Measurements from ENCODE around the gene SUSD3. TPM values are rescaled to one million over a fixed set of nuclear protein-coding genes. Genes with fewer than 3 reads are reported as not detected.

The SUSD3 gene
- total RNA-seq, 1 donor from 2014 or later: not detected

DNA sequence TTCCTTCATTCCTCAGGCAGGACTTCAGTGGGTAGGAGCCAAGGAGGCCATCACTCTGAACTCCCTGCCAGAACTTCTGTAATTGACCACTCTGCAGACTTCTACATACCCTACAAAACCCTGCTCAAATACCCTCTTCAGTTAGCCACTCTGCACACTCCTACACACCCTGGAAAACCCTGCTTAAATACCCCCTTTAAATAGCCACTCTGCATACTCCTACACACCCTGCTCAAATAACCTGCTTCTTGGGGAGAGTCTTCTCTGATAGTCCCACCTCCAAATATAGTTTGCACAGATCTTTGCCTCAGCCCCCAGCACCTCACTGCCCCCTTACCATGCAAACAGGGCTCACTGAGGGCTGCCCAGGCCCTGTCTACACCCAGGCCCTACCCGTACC, 18.9 kb downstream of the SUSD3 start:
- Mint-ChIP-seq H3K9me3 (ENCODE audit: low read depth) (no peaks in the 10 kb centered on the region), H3K4me1 (ENCODE audit: low read depth) (peaks cover 3% of the 10 kb centered on the region), H3K27ac (ENCODE audit: unreplicated experiment) (no peak overlapping the region), H3K27me3 (ENCODE audit: low read depth) (no peaks in the 10 kb centered on the region), H3K4me3 (ENCODE audit: unreplicated experiment) (no peak overlapping the region), H3K36me3 (ENCODE audit: low read depth) (no peaks in the 10 kb centered on the region)
- DNase-seq (ENCODE audit: low spot score): no peak
- no peak for TF ChIP-seq CTCF (IDR thresholded peaks at IDR 0.05)

DNA sequence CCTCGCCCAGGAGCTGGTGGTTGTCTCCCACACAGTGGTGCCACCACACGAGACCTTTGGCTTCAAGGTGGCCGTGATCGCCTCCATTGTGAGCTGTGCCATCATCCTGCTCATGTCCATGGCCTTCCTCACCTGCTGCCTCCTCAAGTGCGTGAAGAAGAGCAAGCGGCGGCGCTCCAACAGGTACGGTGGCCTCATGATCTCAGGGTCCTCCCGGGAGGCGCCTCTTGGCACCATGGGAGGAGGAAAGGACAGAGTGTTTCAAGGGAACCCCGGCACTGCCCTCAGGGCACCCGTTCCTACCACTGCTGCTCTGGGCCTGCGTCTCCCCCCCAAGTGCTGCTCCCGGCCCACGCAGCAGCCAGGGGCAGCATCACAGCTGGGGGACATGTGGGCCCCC, 19.3 kb downstream of the SUSD3 start:
- H3K27ac Mint-ChIP-seq (ENCODE audit: unreplicated experiment): no peak overlapping the region

GRCh38 chr9:93079371-93079770, 20.9 kb downstream of the SUSD3 start:
- TF ChIP-seq CTCF (IDR thresholded peaks at IDR 0.05): no peak
- Mint-ChIP-seq H3K27ac (ENCODE audit: unreplicated experiment) (no peak overlapping the region), H3K27me3 (ENCODE audit: low read depth) (no peaks in the 10 kb centered on the region), H3K9me3 (ENCODE audit: low read depth) (no peaks in the 10 kb centered on the region), H3K36me3 (ENCODE audit: low read depth) (no peaks in the 10 kb centered on the region), H3K4me3 (ENCODE audit: unreplicated experiment) (no peak overlapping the region), H3K4me1 (ENCODE audit: low read depth) (no peaks in the 10 kb centered on the region)
- peak; percentile 86 for DNase-seq (ENCODE audit: low spot score)

More for the DNA sequence above, 19.3 kb downstream of the SUSD3 start:
- Mint-ChIP-seq H3K36me3 (ENCODE audit: low read depth) (no peaks in the 10 kb centered on the region), H3K9me3 (ENCODE audit: low read depth) (no peaks in the 10 kb centered on the region), H3K4me1 (ENCODE audit: low read depth) (no peaks in the 10 kb centered on the region), H3K27me3 (ENCODE audit: low read depth) (no peaks in the 10 kb centered on the region), H3K4me3 (ENCODE audit: unreplicated experiment) (no peak overlapping the region)
- no peak for TF ChIP-seq CTCF (IDR thresholded peaks at IDR 0.05)
- DNase-seq (ENCODE audit: low spot score): peak; percentile 59

GRCh38 chr9:93080406-93080805, 21.9 kb downstream of the SUSD3 start:
- H3K9me3 Mint-ChIP-seq (ENCODE audit: low read depth): no peaks in the 10 kb centered on the region
- H3K4me3 Mint-ChIP-seq (ENCODE audit: unreplicated experiment): no peak overlapping the region
- H3K27me3 Mint-ChIP-seq (ENCODE audit: low read depth): no peaks in the 10 kb centered on the region
- H3K36me3 Mint-ChIP-seq (ENCODE audit: low read depth): no peaks in the 10 kb centered on the region
- DNase-seq (ENCODE audit: low spot score): peak; percentile 53
- H3K4me1 Mint-ChIP-seq (ENCODE audit: low read depth): no peaks in the 10 kb centered on the region
- TF ChIP-seq CTCF (IDR thresholded peaks at IDR 0.05): no peak
- no peak overlapping the region for H3K27ac Mint-ChIP-seq (ENCODE audit: unreplicated experiment)

- no peak overlapping the region for H3K4me3 Mint-ChIP-seq (ENCODE audit: unreplicated experiment)
- H3K27ac Mint-ChIP-seq (ENCODE audit: unreplicated experiment): no peak overlapping the region
- DNase-seq (ENCODE audit: low spot score): peak; percentile 55
- no peaks in the 10 kb centered on the region for H3K27me3 Mint-ChIP-seq (ENCODE audit: low read depth)
- H3K36me3 Mint-ChIP-seq (ENCODE audit: low read depth): no peaks in the 10 kb centered on the region
- H3K9me3 Mint-ChIP-seq (ENCODE audit: low read depth): peaks cover 4% of the 10 kb centered on the region
- H3K4me1 Mint-ChIP-seq (ENCODE audit: low read depth): no peaks in the 10 kb centered on the region
- no peak for TF ChIP-seq CTCF (IDR thresholded peaks at IDR 0.05)
Measured at GRCh38 chr9:93081081-93081529, 22.6 kb downstream of the SUSD3 start.
